Sigmoid colon (tissue), 7 donors: ENCODE data around the gene WDR4. TPM values are rescaled to one million over a fixed set of nuclear protein-coding genes. Genes with fewer than 3 reads are reported as not detected.
"Not testable (repeated sequence)": the region's sequence is repeated elsewhere in the genome, so short reads cannot be mapped to it uniquely, and the experiment has no call there.

Experiments
- DNase-seq: peaks from one replicate; pipeline ENCODE4 v3.0.0-alpha.2; 2019
- H3K27ac ChIP-seq, 4 donors: fragments of 200-600 bp; sonication (generic); one replicate each; pipeline ENCODE4 v1.5.1; 2016 to 2019; ENCODE audit warnings: mild to moderate bottlenecking in 1 of 4
- H3K27me3 ChIP-seq, 3 donors: fragments of 200-600 bp; sonication (generic); one replicate each; pipeline ENCODE4 v1.5.1; 2019; ENCODE audit warnings: mild to moderate bottlenecking in 1 of 3
- H3K36me3 ChIP-seq, 4 donors: fragments of 200-600 bp; sonication (generic); one replicate each; pipeline ENCODE4 v1.5.1; 2016 to 2019
- H3K4me1 ChIP-seq, 4 donors: fragments of 200-600 bp; sonication (generic); one replicate each; pipeline ENCODE4 v1.5.1; 2017 to 2019
- H3K4me3 ChIP-seq, 4 donors: fragments of 200-600 bp; sonication (generic); one replicate each; pipeline ENCODE4 v1.5.1; 2017 to 2019; ENCODE audit warnings: mild to moderate bottlenecking in 2 of 4, moderate library complexity in 1 of 4
- H3K9me3 ChIP-seq, 4 donors: fragments of 200-600 bp in 3 of 4; sonication (generic) in 3 of 4; one replicate each; pipeline versions ENCODE4 v1.5.1 to v1.6.1; 2013 to 2019
- CTCF ChIP-seq, 4 experiments: fragments of 450-650 bp in 3 of 4; fragments of 200-600 bp in 1 of 4; IDR thresholded peaks; one replicate each; pipeline ENCODE4 v1.5.1; 2016 to 2019; ENCODE audit warnings: antibody characterized with exemption in 4 of 4, mild to moderate bottlenecking in 3 of 4, moderate library complexity in 2 of 4
- EP300 ChIP-seq, 4 donors: sonication (generic); formaldehyde crosslinking; IDR thresholded peaks; one replicate each; pipeline ENCODE4 v1.6.1; 2017; ENCODE audit warnings: antibody characterized with exemption in 4 of 4
- POLR2A ChIP-seq, 2 donors: fragments of 450-650 bp; IDR thresholded peaks; one replicate each; pipeline ENCODE4 v1.6.1; 2016; ENCODE audit warnings: antibody characterized with exemption in 2 of 2, mild to moderate bottlenecking in 2 of 2, moderate library complexity in 2 of 2
- POLR2AphosphoS5 ChIP-seq, 4 donors: sonication (generic); formaldehyde crosslinking; IDR thresholded peaks; one replicate each; pipeline ENCODE4 v1.6.1; 2017; ENCODE audit warnings: antibody characterized with exemption in 4 of 4
- WGBS, 2 donors: extraction: QIAGEN DNeasy Blood & Tissue Kit; methylation state at CpG; one replicate each; pipeline ENCODE4 v1.1.7; 2013; 5-methylcytosine and 5-hydroxymethylcytosine counted together
- intact Hi-C: fragments of 100-400 bp; cut with DNase I; formaldehyde crosslinking; loops from one replicate; pipeline ENCODE4 v1.15.1; 2023
- polyA plus RNA-seq, 3 donors: library from polyadenylated mRNA; stranded (reverse); fragments of 200-250 nt; gene quantifications; one replicate each; pipeline ENCODE4 v1.2.3, GENCODE V29; 2013
- total RNA-seq, 4 donors: library from RNA; depleted of rRNA; stranded (reverse); fragments of >200 nt; gene quantifications; one replicate each; pipeline ENCODE4 v1.1.0, GENCODE V29; 2016
- donor health status: healthy with polysubstance abuse.
- donor health status: Bipolar disorder and iron deficiency.
- donor health status: healthy.

WDR4 gene
- total and polyA plus RNA-seq, 7 donors, result 2.8 to 23.5 (median 4.2) TPM

- H3K9me3 ChIP-seq, result no peaks in the 10 kb centered on the region
- no peaks in the 10 kb centered on the region for H3K27me3 ChIP-seq
- 72 to 94% methylated on average over 7 of the region's 7 CpGs for WGBS, 2 donors
- H3K4me1 ChIP-seq, result no peaks in the 10 kb centered on the region
- TF ChIP-seq POLR2A (IDR thresholded peaks at IDR 0.05) (no peak), EP300 (IDR thresholded peaks at IDR 0.05) (no peak), POLR2AphosphoS5 (IDR thresholded peaks at IDR 0.05) (no peak), CTCF (IDR thresholded peaks at IDR 0.05) (no peak)
- peaks cover 0 to 44% (median 18%) of the 10 kb centered on the region in 4 donors for H3K36me3 ChIP-seq
- intact Hi-C loops, result loop anchor here (10.0 kb wide), 1 partner anchor 51 kb away; no protein-coding TSS in a partner anchor
- H3K27ac ChIP-seq, result no peak overlapping the region
- H3K4me3 ChIP-seq, result no peak overlapping the region
- no peak for DNase-seq
Observed at GRCh38 chr21:42913476-42913875, 34.1 kb upstream of the WDR4 start.

GRCh38 chr21:42911920-42912319, 32.6 kb upstream of the WDR4 start:
- not testable (repeated sequence) for H3K4me3 ChIP-seq, H3K27ac ChIP-seq, DNase-seq, H3K27me3 ChIP-seq, H3K9me3 ChIP-seq, H3K4me1 ChIP-seq
- peaks cover 0 to 60% (median 19%) of the 10 kb centered on the region in 4 donors for H3K36me3 ChIP-seq
- intact Hi-C loops, result loop anchor here (10.0 kb wide), 1 partner anchor 53 kb away; no protein-coding TSS in a partner anchor
- 96 to 97% methylated on average over 6 of the region's 6 CpGs for WGBS, 2 donors

- H3K4me1 ChIP-seq, H3K27ac ChIP-seq, H3K9me3 ChIP-seq, H3K4me3 ChIP-seq, intact Hi-C loops, DNase-seq, H3K27me3 ChIP-seq: not testable (repeated sequence)
- peaks cover 7 to 94% (median 42%) of the 10 kb centered on the region in 4 donors for H3K36me3 ChIP-seq
- WGBS, 2 donors, result 97 to 98% methylated on average over 9 of the region's 9 CpGs
Observed at GRCh38 chr21:42908484-42908883, 29.1 kb upstream of the WDR4 start.

GRCh38 chr21:42906233-42906632, 26.9 kb upstream of the WDR4 start:
- no peak overlapping the region for H3K4me3 ChIP-seq
- TF ChIP-seq POLR2AphosphoS5 (IDR thresholded peaks at IDR 0.05) (no peak), EP300 (IDR thresholded peaks at IDR 0.05) (no peak), CTCF (IDR thresholded peaks at IDR 0.05) (no peak), POLR2A (IDR thresholded peaks at IDR 0.05) (no peak)
- peaks cover 10 to 98% (median 41%) of the 10 kb centered on the region in 4 donors for H3K36me3 ChIP-seq
- H3K27ac ChIP-seq, result no peak overlapping the region
- WGBS, 2 donors, result 97 to 98% methylated on average over 16 of the region's 16 CpGs
- DNase-seq, result no peak
- intact Hi-C loops, result no loop called here
- H3K27me3 ChIP-seq, result no peaks in the 10 kb centered on the region
- H3K9me3 ChIP-seq, result no peaks in the 10 kb centered on the region
- H3K4me1 ChIP-seq, result no peaks in the 10 kb centered on the region

- intact Hi-C loops, result no loop called here
- H3K36me3 ChIP-seq, result peaks cover 10 to 98% (median 40%) of the 10 kb centered on the region in 4 donors
Observed at GRCh38 chr21:42905195-42905594, 25.9 kb upstream of the WDR4 start.

More at GRCh38 chr21:42905195-42905594, 25.9 kb upstream of the WDR4 start:
- Histone ChIP-seq H3K9me3 (no peaks in the 10 kb centered on the region), H3K4me3 (no peak overlapping the region), H3K27ac (no peak overlapping the region), H3K27me3 (no peaks in the 10 kb centered on the region), H3K4me1 (peaks cover 0 to 6% (median 0%) of the 10 kb centered on the region in 4 donors)
- no peak for DNase-seq
- no peak for TF ChIP-seq EP300 (IDR thresholded peaks at IDR 0.05)
- no peak for TF ChIP-seq CTCF (IDR thresholded peaks at IDR 0.05)
- no peak for TF ChIP-seq POLR2AphosphoS5 (IDR thresholded peaks at IDR 0.05)
- TF ChIP-seq POLR2A (IDR thresholded peaks at IDR 0.05), result no peak
- WGBS, 2 donors, result 97 to 98% methylated on average over 8 of the region's 8 CpGs
